GM19468 (cell line): ENCODE data around the gene ARID1A.
"Not testable (repeated sequence)": the region's sequence is repeated elsewhere in the genome, so short reads cannot be mapped to it uniquely, and the experiment has no call there.

ENCODE experiments used
- ATAC-seq: cut with Tn5 transposase; IDR thresholded peaks from one replicate; pipeline ENCODE4 v1.9.1; 2021; ENCODE audit warnings: mild to moderate bottlenecking, moderate library complexity, moderate number of reproducible peaks; ENCODE audit not compliant: unreplicated experiment; ENCODE audit errors: extremely low read depth

ARID1A gene

DNA sequence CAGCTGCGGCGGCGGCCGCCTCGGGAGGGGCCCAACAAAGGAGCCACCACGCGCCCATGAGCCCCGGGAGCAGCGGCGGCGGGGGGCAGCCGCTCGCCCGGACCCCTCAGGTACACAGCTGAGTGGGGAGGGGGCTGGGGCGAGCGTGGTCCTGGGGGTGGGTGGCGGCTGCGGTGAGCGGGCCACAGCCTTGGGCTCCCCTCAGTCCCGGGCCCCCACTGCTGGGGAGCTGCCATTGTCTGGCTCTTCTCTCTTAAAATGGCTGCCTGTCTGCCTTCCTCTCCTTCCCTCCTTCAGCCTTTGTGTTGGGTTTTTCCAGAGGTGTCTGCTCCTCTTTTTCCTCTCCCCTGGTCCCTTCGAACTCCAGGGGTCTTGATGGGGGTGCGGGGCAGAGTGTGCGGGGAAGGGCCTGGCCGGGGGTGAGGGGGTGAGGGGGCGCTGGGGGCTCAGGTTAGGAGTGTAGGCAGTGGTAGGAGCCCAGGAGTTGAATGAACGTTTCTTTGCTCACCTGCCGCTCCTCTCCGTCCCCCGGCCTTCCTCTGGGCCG lies 1.7 kb downstream of the ARID1A start:
- ATAC-seq, result no peak

DNA sequence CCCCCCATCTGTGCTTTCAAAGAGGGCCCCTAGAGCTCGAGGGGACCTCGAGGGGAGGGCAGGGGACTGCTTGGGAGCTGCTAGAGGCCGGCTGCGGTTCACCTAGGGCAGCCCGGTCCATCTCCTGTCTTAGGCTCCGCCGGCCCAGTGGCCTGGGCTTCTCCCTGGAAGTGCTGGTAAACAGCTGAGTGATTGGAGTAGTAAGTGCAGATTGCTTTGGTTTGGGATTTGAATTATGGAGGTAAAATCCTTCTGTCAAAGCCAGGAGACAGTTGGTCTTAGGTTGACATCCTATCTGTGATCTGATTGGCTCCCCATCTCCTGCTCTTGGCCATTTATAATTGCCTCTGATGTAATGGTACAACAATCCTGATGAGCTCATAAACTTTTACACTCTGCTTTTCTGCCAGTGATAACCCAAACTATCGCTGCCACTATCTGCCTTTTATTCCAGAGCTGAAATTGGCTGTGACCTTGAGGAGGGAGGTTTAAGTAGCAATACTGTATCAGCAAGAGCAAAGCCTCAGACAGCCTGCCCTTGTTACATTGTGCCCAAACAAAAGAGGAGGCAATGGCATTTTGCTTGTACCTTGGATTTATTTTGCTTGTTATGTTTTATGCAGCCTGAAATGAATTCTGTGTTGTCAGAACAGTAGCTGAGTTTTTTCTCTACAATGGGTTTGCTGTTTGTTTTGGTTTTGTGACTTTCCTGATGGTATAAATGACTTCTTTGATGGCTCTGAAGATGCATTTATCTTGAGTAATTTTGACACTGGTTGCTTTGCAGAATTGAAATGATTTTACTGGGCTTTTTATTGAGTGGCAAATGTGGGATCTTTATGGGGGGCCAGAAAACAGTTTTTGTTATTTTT lies 2.4 kb downstream of the ARID1A start:
- ATAC-seq, result no peak

DNA sequence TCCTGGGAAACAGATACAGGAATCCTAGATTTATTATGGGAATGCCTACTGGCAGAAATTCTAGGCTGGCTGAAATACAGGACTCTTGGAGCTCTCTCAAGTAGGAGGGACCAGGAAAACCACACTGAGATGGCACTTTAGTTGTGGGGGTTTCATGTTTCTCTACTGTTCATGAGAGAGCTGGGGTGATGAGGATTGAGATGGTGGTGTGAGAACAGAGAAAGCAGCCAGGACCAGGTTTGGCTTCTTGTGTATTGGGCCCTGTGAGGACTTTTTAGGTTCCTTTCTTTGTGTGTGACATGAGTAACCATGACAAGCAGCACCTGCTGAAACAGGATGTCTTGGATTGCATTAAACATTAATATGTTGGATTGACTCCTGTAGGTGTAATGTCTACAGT lies 4.9 kb downstream of the ARID1A start:
- no peak for ATAC-seq

DNA sequence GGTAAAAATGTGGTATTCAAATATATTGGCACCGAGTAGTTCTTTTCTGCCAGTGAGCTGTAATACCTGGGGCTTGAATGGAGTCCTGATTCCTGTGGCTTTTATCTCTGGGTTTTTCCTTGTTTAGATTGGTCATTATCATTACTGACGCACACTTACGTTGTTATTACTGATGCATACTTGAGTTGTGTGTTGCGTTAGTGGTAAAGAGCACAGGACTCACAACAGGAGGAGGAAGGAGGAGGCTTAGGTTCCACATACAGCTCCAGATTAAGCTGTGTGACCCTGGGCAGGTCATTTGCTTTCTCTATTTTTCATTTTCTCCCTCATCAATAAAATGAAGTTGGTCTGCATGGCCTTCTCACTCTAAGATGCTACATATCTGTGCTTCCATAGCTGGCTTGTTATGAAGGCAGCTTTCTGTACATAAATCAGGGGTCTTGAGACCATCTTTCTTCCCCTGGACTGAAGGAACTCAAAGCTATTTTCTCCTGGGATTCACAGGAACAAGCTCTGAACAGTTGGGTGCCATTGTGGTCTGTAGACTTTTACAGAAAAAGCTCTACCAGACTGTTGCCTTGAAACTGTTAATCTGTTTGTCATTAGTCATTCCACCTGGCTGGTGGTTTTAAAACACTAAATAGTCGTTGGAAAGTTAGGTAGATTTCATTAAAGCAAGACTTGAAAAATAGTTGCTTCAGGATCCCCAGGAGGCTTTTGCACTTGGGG lies 5.6 kb downstream of the ARID1A start:
- no peak for ATAC-seq

DNA sequence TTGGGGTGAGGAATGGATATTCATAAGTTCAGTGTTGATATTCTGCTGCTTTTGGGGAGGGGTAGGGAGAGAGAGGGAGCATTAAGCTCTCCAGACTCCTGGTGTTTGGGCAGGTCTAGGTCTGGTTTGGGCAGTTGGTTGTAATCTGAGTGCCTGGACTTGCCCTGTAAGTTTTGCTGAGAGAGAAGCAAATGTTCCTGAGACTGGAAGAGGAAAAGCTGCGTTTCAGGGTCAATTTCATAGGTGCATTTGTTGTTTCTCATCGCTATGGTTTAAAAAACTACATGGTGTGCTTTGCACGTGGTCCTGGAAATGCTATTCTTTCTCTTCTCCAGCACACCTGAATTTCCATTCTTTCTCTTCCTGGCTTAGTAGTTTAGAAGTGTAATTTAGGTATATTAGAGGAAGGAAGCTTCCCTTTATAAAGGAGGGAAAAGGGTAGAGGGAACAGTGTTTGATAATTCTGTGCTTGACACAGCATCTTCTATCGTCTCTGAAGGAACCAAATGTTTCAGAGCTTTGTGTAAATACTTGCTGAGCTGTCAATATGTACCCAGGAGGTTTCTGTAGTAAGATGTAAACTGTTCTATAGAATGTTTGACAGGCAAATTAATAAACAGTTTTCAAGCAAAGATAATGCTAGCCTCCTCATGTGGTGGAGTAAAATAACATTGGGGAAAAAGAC lies 6.3 kb downstream of the ARID1A start:
- no peak for ATAC-seq

DNA sequence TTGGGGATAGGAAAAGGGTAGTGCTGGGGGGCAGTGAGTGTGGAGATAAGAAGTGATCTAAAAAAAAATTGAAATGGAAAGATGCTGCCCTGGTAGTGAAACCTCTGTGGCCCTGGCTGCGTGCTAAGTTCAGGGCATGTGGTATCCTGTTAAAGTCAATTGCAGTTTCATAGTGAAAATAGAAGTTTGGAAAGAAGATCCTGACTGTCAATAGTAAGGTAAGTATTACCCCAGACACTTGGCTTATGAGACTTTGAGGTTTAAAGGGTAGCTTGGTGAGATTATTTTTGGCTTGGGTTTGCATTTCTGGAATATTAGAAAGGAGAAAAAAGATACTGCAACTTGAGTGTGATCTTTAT lies 6.8 kb downstream of the ARID1A start:
- ATAC-seq, result no peak

DNA sequence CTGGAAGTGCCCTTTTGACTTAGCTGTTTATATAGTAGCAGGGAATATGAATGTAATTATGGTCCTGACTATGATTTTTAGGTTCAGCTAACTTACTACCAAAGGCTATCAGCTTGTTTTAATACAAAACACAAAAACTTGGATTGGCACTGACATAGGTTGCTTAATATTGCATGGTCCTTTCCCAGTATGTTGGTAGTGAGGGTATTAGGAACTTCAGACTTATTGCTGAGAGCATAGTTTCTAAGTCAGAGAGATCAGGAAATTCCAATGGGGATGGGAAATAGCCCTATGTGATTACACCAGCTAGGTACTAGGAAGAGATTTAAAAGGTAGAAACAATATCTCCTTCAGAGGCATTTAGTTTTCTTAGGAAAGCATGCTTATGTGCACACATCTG lies 7.7 kb downstream of the ARID1A start:
- ATAC-seq, result no peak

DNA sequence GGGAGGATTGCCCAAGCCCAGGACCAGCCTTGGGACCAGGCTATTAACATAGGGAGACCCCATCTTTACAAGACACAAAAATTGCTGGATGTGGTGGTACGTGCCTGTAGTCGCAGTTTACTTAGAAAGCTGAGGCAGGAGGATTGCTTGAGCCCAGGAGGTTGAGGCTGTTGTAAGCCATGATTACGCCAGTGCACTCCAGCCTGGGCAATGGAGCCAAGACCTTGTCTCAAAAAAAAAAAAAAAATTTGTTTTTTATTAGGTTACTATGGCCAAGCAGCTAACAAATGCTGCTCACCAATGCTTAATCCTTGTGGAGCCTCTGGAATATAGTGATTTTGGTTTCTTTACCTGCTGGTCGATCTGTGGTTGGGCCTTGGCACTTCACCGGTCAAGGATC lies 8.8 kb downstream of the ARID1A start:
- no peak for ATAC-seq

DNA sequence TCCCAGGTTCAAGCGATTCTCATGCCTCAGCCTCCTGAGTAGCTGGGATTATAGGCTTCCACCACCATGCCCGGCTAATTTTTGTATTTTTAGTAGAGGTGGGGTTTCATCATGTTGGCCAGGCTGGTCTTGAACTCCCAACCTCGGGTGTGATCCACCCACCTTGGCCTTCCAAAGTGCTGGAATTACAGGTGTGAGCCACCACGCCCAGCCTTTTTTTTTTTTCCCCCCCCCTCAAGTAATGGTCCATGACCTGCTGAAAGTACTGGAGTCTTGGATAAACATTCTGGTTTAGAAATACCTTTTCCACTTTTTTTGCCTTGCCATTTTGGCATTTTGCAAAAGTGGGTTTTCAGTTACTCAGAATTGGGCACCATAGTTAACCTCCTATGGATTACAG lies 9.4 kb downstream of the ARID1A start:
- not testable (repeated sequence) for ATAC-seq

DNA sequence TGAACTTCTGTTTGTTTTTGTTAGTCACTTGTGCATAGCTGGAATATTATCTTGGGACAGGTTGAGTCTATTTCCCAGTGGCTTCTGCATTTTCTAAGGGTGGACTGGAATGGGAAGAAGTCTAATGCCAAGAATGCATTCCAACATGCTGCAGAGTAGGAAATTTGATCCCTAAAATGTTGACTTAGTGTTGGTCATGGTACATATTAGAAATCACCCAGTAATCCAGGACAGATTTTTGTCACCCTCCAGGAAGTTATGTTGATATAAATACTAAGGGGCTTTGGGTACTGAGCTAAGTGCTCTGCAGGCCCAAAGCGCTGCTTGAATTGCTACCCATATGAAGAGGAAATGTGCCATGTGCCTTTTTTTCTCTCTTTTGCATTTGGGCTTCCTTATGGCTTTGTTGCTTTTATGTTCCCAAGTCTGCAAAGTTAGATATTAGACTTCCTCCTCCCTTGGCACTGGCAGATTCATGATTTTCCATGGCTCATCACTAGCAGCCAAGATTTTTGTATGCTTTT lies 10.0 kb downstream of the ARID1A start:
- ATAC-seq, result no peak

DNA sequence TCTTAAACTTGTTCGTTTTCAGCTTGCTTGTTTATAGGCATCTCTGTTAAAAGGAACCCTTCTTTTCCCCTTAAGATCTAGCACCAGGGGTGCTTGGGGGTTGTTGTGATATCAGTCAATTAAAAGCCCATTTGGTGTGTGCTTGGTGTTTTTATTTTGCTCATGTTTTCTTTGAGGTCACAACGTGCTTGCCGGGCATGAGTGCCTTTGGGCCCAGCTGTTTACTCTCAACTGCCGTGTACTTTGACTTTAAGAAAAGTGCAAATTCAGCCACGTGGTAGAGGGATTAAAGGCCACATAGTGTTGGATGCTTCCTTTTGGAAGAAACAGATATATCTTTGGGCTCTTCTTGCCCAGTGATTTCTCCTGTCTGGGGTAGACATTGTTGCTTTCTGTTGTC lies 10.5 kb downstream of the ARID1A start:
- no peak for ATAC-seq

DNA sequence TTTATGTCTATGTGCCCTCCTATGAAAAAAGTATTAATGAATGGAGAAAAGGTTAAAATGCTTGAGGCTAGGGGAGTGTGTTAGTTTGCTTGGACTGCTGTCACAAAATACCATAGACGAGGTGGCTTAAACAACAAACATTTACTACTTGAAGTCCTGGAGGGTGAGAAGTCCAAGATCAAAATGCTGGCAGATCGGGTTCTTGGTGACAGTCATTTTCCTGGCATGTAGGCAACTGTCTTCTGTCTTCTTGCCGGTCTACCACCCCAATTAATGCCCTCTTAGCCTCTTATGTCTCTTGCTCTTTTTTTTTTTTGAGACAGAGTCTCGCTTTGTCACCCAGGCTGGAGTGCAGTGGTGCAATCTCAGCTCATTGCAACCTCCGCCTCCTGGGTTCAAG lies 15.0 kb downstream of the ARID1A start:
- ATAC-seq, result no peak

DNA sequence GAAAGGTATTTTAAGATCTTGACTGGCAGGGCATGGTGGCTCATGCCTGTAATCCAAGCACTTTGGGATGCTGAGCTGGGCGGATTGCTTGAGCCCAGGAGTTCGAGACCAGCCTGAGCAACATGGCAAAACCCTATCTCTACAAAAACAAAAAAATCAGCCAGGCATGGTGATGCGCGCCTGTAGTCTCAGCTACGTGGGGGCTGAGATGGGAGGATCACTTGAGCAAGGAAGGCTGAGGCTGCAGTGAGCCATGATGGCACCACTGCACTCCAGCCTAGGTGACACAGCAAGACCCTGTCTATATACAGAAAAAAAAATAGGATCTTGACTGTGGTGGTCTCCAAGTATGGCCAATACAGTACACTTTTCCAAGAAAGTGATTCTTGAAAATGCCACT lies 16.0 kb downstream of the ARID1A start:
- ATAC-seq, result no peak

DNA sequence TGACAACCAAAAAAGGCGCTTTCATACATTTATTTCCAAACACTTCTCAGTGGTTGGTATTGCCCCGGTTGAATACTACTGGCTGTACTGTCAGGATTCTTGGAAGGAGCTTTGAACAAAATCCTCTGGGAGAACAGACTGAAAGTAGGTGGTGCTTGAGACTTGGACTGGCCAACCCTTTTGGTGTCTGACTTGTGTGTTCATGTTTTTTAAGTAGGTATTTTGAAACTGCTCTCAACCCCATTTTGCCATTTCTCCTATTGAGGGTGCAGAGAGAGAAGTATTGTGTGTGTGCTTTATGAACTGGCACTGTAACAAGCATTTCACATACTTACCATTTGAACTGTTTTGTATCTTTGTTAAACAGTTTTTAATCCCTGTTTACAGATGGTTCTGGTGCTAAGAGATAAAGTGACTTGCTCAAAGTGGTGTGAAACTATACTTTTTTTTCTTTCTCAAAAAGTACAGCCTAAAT lies 21.2 kb downstream of the ARID1A start:
- no peak for ATAC-seq

DNA sequence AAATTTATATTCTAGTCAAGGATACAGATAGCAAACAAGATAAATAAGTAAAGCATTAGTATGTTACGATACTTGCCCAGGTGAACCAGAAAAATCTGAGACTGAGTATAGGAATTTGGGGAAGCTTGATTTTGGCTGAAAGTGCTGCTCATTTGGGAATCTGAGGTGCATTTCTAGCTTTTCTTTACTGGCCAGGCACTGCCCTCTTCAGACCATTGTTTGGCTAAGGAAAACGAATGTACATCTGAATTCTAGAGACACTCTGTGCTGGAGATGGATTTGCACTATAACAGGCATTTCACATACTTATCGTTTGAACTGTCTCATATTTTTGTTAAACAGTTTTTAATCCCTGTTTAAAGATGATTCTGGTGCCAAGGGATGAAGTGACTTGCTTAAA lies 23.4 kb downstream of the ARID1A start:
- no peak for ATAC-seq

DNA sequence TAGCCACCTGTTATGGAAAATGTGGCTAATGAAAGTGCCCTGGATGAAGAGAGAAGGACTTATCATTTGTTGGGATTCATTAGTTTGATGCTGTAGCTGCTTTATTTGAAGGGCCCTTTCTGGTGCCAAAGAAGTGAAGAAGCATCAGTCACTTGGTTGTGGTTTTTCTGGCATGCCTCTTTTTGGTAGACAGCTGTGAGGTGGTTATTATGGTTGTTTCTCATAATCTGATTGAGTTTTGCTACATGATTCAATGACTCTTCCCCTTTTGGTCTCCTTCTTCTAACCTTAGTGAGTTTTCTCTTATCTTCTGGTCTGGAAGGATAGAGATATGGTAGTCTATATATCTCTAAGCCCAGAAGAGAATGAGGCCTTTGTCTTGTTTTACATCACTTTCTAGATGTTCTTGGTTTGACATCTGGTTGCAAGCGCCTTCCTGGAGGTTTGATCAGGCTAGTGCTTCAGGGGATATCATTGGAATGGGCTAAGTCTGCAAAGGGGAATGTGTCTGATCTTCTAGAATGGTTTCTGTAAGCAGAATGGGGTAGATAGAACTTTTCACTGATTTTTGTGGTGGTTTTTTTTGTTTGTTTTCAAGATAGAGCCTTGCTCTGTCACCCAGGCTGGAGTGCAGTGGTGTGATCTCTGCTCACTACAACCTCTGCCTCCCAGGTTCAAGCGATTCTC lies 26.0 kb downstream of the ARID1A start:
- no peak for ATAC-seq

DNA sequence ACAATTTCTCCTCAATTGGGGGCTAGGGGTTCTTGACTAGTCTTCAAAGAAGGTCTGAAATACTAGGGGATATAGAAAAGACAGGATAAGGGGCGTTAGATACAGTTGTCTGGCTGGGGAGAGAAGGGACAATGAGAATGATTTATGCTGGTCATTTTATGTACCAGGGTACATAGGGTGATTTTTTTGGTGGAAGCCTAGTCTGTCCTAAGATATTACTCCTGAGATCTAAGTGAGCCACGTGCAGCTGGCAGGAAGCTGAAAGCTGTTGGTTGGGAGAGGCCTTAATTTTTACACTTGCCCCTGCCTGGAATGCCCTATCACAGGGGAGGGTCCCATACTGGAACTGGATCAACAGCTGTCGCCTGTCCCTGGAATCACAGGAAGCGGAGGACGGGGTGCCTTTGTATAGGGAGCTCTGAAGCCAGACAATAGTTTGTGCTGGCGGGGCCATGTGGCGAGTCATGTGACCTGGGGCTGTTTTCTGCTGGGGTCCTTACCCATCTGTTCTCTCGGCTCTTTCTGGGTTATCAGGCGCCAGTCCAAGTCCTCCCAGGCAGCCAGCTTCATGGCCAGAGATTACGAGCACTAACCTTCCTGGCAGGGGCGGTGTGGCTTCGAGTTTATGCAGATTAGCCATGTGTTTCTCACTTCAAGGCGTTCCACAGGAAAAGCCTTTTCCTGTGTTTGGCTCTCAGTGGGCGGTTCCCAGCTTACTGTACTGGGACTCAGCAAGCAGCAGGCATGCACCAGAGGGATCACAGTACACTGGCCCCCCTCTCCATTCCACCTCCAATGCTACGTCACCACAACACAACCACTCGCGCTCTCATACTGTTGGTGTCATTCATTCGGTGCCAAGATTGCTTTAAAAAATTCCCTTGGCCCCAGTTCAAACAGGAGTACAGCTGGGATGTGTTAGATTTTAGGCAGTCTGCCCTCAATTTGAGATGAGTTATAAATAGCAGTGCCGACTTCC lies 27.5 kb downstream of the ARID1A start:
- no peak for ATAC-seq

DNA sequence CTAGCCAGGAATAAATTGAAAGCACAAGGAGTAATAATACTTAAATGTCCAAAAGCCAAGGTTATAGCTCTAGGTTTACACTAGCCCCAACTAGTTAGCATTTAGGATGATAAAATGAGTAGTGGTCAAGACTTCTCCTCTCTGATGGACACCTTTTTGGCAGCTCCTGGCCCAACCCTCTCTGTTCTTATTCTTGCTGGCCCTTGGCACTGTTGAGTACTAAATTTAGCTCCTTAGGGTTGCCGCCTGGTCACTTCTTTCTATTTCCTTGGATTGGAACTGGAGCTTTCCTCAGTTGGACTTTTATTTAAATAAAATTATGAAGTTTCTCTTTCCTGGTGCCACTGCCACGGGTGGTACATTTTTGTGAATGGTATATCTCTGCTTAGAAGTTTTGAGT lies 28.3 kb downstream of the ARID1A start:
- no peak for ATAC-seq

DNA sequence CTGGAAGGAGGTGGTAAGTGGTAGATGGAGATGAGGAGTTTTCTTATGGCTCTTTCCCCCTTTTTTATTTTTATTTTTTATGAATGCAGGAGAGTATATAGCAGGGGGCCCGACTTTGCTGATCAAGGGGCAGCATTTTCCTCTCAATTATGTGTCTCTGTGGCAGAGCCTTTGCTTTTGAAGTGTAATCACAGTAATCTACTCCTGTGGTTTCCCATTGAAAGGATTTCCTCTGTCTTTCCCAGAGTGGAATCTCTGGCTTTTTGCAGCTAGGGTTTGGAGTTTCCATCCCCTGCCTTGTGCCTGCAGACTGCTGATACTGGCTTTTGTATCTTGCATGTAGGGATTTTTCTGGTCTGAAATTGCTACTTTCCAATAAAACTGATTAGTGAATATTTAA lies 29.1 kb downstream of the ARID1A start:
- no peak for ATAC-seq
